Measurements from ENCODE around the gene HECTD4. TPM values are rescaled to one million over a fixed set of nuclear protein-coding genes. Genes with fewer than 3 reads are reported as not detected.

Gene HECTD4
- total RNA-seq, 1 donor from 2014 or later = 12.9 TPM

DNA sequence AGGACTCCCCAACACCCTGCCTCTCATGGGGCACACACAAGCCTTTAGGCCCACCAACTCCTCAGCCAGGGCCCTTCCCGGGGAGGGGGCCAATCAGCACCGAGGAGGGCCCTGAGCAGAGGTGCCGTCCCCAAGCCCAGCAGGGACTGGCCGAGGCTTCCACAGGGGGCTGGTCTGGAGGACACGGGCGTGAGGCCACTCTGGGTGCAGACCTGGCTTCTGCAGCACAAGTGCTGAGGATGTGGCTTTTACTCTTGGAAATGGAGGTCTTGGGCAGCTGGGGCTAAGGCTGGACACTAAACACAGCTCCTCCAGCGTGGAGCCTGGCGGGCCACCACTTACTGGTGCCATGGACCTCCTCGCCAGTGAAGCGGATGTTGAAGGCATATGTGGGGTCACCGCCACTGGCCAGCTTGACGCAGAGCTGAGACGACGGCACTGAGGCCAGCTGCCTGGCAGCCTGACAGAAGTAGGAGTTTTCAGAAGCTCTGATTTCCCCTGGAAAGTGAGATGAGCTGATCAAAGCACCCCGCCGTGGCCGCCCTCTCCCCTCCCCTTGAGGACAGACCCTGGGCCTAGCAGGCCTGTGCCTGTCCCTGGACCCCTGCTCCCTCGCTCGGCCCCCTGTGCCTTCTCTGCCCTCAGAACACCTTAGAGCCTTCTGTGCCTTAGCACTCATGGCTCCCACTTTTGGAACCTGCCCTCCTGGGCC, 212.9 kb downstream of the HECTD4 start:
- peaks cover 6% of the 10 kb centered on the region for H3K36me3 ChIP-seq (ENCODE audit: control insufficient read depth, insufficient read depth, low read length)
- no peak for FAIRE-seq
- DNase-seq (ENCODE audit: low read depth) = no peak

GRCh38 chr12:112168561-112168971, 213.7 kb downstream of the HECTD4 start:
- TF ChIP-seq, protein P1, sequence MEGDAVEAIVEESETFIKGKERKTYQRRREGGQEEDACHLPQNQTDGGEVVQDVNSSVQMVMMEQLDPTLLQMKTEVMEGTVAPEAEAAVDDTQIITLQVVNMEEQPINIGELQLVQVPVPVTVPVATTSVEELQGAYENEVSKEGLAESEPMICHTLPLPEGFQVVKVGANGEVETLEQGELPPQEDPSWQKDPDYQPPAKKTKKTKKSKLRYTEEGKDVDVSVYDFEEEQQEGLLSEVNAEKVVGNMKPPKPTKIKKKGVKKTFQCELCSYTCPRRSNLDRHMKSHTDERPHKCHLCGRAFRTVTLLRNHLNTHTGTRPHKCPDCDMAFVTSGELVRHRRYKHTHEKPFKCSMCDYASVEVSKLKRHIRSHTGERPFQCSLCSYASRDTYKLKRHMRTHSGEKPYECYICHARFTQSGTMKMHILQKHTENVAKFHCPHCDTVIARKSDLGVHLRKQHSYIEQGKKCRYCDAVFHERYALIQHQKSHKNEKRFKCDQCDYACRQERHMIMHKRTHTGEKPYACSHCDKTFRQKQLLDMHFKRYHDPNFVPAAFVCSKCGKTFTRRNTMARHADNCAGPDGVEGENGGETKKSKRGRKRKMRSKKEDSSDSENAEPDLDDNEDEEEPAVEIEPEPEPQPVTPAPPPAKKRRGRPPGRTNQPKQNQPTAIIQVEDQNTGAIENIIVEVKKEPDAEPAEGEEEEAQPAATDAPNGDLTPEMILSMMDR (IDR thresholded peaks at IDR 0.05; ENCODE audit: insufficient read depth, low read length, severe bottlenecking) = no peak
- no peak overlapping the region for H3K4me3 ChIP-seq (ENCODE audit: low read depth, low read length)
- peaks cover 6% of the 10 kb centered on the region for H3K36me3 ChIP-seq (ENCODE audit: control insufficient read depth, insufficient read depth, low read length)
- H3K27me3 ChIP-seq (ENCODE audit: control insufficient read depth, insufficient read depth, low read length) = no peaks in the 10 kb centered on the region
- no peak for FAIRE-seq
- no peak for DNase-seq (ENCODE audit: low read depth)

More for the DNA sequence above, 212.9 kb downstream of the HECTD4 start:
- TF ChIP-seq, protein P1 (IDR thresholded peaks at IDR 0.05; ENCODE audit: insufficient read depth, low read length, severe bottlenecking) = no peak
- Histone ChIP-seq H3K27me3 (ENCODE audit: control insufficient read depth, insufficient read depth, low read length) (no peaks in the 10 kb centered on the region), H3K4me3 (ENCODE audit: low read depth, low read length) (no peak overlapping the region)

DNA sequence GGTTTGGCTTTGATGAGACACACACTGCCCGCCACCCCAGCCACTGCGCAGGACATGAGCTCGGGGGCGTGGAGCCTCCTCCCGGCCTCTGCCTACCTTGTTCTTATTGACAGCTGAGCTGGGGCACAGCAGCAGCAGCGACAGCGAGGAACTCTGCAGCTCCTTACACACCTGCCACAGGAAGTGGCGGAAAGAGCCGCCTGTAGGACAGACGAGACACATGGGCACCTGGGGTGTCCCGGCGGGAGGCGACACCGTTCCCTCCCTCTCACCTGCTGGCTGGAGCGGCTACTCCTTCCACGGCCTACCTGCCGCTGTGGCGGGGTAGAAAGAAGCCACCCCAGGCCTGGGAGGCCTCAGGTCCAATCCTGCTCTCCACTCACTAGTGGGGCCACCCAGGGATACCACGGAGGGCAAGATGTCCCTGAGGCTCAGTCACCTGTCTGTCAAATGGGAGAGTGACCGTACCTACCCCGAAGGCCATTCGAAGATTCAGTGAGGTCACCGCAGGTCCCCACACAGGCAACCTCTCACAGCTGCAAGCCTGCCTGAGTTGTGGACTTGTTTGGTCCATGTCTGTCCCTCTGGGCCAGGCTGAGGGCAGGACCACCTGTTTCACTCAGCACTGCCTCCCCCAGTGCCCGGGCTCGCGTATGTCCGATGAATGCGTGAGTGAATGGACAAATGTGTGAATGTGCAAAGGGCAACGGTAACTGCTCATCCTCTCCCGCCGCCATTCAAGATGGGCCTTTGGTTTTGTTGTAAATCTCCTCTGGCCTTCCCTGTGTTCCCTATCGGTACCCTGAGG, 214.3 kb downstream of the HECTD4 start:
- FAIRE-seq (no peak), DNase-seq (ENCODE audit: low read depth) (no peak)
- Histone ChIP-seq H3K4me3 (ENCODE audit: low read depth, low read length) (no peak overlapping the region), H3K36me3 (ENCODE audit: control insufficient read depth, insufficient read depth, low read length) (peaks cover 6% of the 10 kb centered on the region), H3K27me3 (ENCODE audit: control insufficient read depth, insufficient read depth, low read length) (no peaks in the 10 kb centered on the region)
- TF ChIP-seq, protein P1 (IDR thresholded peaks at IDR 0.05; ENCODE audit: insufficient read depth, low read length, severe bottlenecking) = no peak

DNA sequence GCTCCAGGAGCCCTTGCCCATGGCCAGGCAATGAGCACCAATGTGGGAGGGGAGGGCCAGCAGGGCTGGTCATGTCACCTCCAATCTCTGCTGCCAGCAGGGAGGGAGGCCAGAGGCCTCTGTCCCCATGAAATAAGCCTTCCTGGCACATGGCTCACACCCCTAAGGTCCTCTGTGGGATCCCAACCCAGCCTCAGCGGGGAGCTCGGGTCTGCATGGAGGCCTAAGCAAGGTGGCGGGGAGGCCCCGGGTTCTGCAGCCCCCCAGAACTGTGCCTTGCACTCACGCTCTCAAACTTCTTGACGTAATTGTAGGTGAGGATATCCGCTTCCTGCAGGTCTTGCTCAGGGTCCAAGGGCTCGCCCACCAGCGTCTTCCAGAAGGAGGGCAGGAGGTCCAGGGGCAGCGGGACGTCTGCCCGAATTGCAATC, 215.2 kb downstream of the HECTD4 start:
- Histone ChIP-seq H3K4me3 (ENCODE audit: low read depth, low read length) (no peak overlapping the region), H3K36me3 (ENCODE audit: control insufficient read depth, insufficient read depth, low read length) (peaks cover 6% of the 10 kb centered on the region), H3K27me3 (ENCODE audit: control insufficient read depth, insufficient read depth, low read length) (no peaks in the 10 kb centered on the region)
- TF ChIP-seq, protein P1 (IDR thresholded peaks at IDR 0.05; ENCODE audit: insufficient read depth, low read length, severe bottlenecking) = no peak
- FAIRE-seq = no peak
- DNase-seq (ENCODE audit: low read depth) = no peak

GRCh38 chr12:112166051-112167015, 215.9 kb downstream of the HECTD4 start:
- TF ChIP-seq, protein P1 (IDR thresholded peaks at IDR 0.05; ENCODE audit: insufficient read depth, low read length, severe bottlenecking) = no peak
- Histone ChIP-seq H3K36me3 (ENCODE audit: control insufficient read depth, insufficient read depth, low read length) (peaks cover 6% of the 10 kb centered on the region), H3K27me3 (ENCODE audit: control insufficient read depth, insufficient read depth, low read length) (no peaks in the 10 kb centered on the region), H3K4me3 (ENCODE audit: low read depth, low read length) (no peak overlapping the region)
- DNase-seq (ENCODE audit: low read depth) (no peak), FAIRE-seq (no peak)
